GM03348 (cell line): ENCODE results near the gene SPNS3.

Experiments used
- DNase-seq: peaks from one replicate; pipeline ENCODE4 v3.0.0; 2012; ENCODE audit warnings: low spot score

The SPNS3 gene

GRCh38 chr17:4427505-4427904, 6.2 kb upstream of the SPNS3 start:
- DNase-seq, result no peak

GRCh38 chr17:4436381-4436780, 2.6 kb downstream of the SPNS3 start:
- no peak for DNase-seq

- no peak for DNase-seq
Measured at GRCh38 chr17:4436846-4437245, 3.1 kb downstream of the SPNS3 start.

- no peak for DNase-seq
Measured at GRCh38 chr17:4438162-4438944, 4.6 kb downstream of the SPNS3 start.

- DNase-seq, result no peak
Measured at GRCh38 chr17:4440021-4440420, 6.3 kb downstream of the SPNS3 start.

GRCh38 chr17:4440690-4441686, 7.2 kb downstream of the SPNS3 start:
- DNase-seq, result no peak

GRCh38 chr17:4442582-4442981, 8.8 kb downstream of the SPNS3 start:
- DNase-seq, result no peak

- no peak for DNase-seq
Measured at GRCh38 chr17:4443476-4443875, 9.7 kb downstream of the SPNS3 start.

- no peak for DNase-seq
Measured at GRCh38 chr17:4444782-4445473, 11.2 kb downstream of the SPNS3 start.

GRCh38 chr17:4445731-4446130, 12.0 kb downstream of the SPNS3 start:
- no peak for DNase-seq

GRCh38 chr17:4446326-4447071, 12.8 kb downstream of the SPNS3 start:
- no peak for DNase-seq

GRCh38 chr17:4448197-4448980, 14.6 kb downstream of the SPNS3 start:
- peak; percentile 57 for DNase-seq

GRCh38 chr17:4449736-4450135, 16.0 kb downstream of the SPNS3 start:
- peak; percentile 52 for DNase-seq

- DNase-seq, result no peak
Measured at GRCh38 chr17:4450710-4451316, 17.1 kb downstream of the SPNS3 start.

GRCh38 chr17:4453812-4454591, 20.3 kb downstream of the SPNS3 start:
- no peak for DNase-seq

- no peak for DNase-seq
Measured at GRCh38 chr17:4460661-4461060, 26.9 kb downstream of the SPNS3 start.

GRCh38 chr17:4463818-4464476, 30.2 kb downstream of the SPNS3 start:
- no peak for DNase-seq

GRCh38 chr17:4465786-4466185, 32.0 kb downstream of the SPNS3 start:
- no peak for DNase-seq

- no peak for DNase-seq
Measured at GRCh38 chr17:4467287-4467686, 33.5 kb downstream of the SPNS3 start.
